G401 (cell line): ENCODE measurements around the gene PPP1R13B. TPM values are rescaled to one million over a fixed set of nuclear protein-coding genes. Genes with fewer than 3 reads are reported as not detected.
A peak's percentile ranks its signal among the peaks of the same experiment; 100 is the strongest.
"Not testable (repeated sequence)": the region's sequence is repeated elsewhere in the genome, so short reads cannot be mapped to it uniquely, and the experiment has no call there.

Experiments used
- DNase-seq: peaks from one replicate; pipeline ENCODE4 v3.0.0-alpha.2; 2015; ENCODE audit warnings: low spot score
- in situ Hi-C: cut with HindIII; loops from 2 replicates; pipeline ENCODE4 v1.10.0; 2016; ENCODE audit warnings: low sequenced_read_pairs, mixed read lengths
- total RNA-seq: library from RNA; depleted of rRNA; stranded (reverse); fragments of >200 nt; shearing (Covaris generic); gene quantifications from 2 replicates; pipeline ENCODE4 v1.2.3, GENCODE V29; 2014

Gene PPP1R13B
- total RNA-seq, 1 experiment from 2014 or later: 12.8 TPM

DNA sequence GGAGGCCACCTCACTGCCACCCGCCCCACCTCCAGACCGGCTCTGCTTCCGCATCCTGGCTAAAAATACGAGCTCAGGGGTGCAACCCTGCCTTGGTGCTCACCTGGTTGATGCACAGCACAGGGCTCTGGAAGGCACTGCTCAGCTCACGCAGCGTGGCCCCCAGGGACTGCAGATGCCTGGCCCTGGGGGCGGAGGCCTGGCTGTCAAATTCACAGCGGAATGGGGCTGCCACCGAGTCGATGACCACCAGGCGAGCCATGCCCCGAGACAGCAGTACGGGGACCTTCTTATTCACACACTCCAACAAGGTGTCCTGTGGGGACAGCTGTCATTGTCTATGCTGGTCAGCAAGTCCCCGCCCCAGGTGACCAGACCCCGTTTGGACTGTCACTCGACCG is 148.1 kb downstream of the PPP1R13B start:
- in situ Hi-C loops: no loop called here
- DNase-seq: no peak

- in situ Hi-C loops: no loop called here
- DNase-seq: no peak
Observed at GRCh38 chr14:103698380-103699260, 148.8 kb downstream of the PPP1R13B start.

GRCh38 chr14:103697603-103698379 is 149.6 kb downstream of the PPP1R13B start:
- in situ Hi-C loops: no loop called here
- DNase-seq: no peak

DNA sequence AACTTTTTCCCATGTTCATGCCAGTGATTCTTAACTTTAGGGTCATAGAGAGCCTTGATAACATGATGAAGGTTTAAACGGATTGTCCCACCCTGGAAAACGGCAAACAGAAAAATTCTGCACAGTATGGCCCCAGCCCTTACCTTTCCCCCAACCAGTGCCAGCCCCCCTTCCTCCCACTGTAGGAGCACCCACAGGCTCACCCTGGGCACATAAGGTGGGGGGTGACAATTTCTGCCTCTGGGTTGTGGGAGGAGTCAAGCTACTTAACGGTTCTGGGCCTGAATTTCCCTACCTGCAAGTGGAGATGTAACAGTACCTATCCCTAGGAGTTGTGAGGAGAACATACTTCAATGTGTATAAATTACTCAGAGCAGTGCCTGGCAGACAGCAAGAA is 150.2 kb downstream of the PPP1R13B start:
- in situ Hi-C loops: no loop called here

DNA sequence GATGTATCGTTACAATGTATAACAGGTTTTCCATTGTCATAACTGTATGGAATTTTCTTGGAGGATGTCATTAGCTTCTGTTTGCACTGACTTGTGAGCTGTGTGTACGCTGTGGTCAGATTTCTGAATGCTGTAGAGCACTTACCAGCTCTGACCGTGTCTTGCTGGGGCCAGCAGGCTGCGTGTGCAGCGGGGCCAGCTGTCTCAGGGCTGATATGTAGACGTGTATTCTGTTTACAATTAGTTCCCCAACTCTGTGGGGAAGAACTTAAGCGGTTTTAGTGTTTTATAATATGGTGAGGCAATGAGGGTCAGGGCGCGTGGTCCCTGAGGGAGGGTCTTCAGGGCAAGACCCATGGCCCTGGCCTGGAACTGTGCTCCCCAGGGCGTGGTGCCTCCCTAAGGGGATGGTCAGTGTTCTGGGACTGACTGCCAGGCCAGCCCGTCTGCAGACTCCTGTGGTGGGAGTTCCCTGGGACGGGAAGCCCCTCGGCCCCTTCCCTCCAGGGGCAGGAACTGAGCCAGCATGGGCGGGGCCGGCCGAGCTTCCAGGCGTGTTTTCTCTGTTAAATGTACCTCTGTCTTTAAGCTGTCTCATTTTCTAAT is 150.8 kb downstream of the PPP1R13B start:
- DNase-seq: peak; percentile 38
- in situ Hi-C loops: no loop called here

More for the DNA sequence above, 150.2 kb downstream of the PPP1R13B start:
- no peak for DNase-seq

DNA sequence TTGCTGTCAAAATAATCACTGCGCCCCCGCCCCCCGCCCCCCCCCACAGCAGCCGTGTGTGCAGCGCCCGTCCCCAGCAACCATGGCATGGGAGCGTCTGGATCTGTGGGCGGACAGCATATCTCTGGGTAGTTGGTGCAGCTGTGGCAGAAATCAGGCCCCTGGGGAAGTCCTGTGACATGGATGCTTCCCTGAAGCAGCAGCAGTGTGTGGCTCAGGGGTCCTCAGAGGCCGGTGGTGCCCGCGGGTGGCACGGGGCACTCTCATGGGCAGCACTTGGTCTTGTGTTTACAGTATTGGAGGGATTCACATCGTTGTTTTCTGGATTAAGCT is 151.3 kb downstream of the PPP1R13B start:
- no peak for DNase-seq

DNA sequence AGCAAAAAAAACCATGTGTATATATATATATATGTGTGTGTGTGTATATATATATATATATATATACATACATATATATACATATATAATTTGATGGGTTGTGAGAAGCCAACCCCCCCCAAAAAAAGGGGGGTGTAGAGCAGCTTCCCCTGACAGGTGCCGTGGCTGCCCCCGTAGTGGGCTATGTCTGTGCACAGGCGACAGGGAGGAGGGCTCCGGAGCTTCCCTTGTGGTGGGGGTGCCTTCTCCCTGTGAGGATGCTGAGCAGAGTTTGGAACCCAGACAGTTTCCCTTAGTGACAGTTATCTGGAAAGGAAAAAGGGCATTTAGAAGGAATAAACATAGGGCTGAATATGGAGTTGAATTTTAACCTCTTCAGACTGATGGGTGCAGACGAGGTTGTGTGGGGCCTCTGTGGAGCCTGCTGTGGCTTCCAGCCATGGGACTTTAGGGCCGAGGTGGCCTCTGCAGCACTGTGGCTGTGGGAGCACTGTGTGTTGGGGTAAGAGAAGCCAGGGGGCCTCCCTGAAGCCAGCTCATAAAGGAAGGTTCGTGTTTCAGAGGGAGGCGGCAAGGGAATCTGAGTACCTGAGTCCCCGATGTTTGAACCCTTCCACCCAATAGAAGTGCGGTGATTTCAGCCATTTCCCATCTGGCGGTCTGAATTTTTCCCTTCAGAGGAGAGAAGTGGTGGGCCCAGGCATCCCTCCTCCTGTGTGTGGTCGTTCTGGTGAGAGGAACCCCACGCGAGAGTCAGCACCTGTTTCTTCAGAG is 151.9 kb downstream of the PPP1R13B start:
- DNase-seq: no peak
- in situ Hi-C loops: no loop called here

More for the DNA sequence above, 151.3 kb downstream of the PPP1R13B start:
- in situ Hi-C loops: no loop called here

DNA sequence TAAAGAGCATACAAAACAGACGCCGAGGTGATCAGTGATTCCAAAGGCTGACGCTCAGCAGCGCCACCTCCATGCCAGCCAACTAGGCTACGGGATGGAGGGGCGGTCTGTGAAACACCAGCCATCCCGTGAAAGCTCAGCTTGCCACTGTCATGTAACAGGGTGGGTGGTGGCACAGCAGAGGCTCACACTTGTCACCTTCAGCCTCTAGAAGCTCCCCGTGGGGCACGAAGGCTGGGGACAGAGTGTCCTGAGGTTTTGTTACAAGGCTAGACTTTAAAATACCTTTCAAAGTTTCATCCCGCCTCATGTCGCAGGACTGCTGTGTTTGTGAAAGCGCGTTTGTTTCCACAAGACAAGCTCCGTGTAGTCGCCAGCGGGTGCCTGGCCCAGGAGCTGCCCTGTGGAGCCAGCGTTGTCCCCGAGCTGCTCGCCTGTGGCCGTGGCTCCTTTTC is 152.8 kb downstream of the PPP1R13B start:
- no peak for DNase-seq
- in situ Hi-C loops: no loop called here

- DNase-seq: peak; percentile 60
- in situ Hi-C loops: no loop called here
Observed at GRCh38 chr14:103693515-103693914, 153.9 kb downstream of the PPP1R13B start.

GRCh38 chr14:103692871-103693270 is 154.5 kb downstream of the PPP1R13B start:
- DNase-seq: no peak
- in situ Hi-C loops: no loop called here

DNA sequence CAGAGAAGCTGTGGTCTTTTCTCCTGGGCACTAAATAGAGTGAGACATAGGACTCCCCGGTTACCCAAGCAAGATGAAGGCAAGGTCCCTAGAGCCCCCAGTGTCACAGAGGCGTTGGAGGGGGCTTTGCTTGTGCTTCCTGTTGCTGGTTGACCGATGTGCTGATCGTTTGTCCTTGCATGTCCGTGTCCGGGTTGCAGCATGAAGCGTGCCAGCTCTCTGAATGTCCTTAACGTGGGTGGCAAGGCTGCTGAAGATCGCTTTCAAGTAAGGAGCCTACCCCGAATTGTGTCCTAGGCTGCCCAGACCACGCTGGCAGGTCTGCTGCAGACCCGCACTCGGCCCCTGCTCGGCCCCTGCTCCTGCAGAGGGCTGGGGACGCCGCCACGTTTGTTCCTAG is 155.2 kb downstream of the PPP1R13B start:
- DNase-seq: no peak
- in situ Hi-C loops: no loop called here

DNA sequence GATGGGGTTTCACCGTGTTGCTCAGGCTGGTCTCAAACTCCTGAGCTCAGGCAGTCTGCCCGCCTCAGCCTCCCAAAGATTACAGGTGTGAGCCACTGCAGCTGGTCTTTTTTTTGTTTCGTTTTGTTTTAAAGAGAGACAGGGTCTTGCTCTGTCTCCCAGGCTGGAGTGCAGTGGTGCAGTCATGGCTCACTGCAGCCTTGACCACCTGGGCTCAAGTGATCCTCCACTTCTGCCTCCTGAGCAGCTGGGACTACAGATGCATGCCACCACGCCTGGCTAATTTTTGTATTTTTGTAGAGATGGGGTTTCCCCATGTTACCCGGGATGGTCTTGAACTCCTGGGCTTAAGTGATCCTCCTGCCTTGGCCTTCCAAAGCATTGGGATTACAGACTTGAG is 155.7 kb downstream of the PPP1R13B start:
- DNase-seq, in situ Hi-C loops: not testable (repeated sequence)

DNA sequence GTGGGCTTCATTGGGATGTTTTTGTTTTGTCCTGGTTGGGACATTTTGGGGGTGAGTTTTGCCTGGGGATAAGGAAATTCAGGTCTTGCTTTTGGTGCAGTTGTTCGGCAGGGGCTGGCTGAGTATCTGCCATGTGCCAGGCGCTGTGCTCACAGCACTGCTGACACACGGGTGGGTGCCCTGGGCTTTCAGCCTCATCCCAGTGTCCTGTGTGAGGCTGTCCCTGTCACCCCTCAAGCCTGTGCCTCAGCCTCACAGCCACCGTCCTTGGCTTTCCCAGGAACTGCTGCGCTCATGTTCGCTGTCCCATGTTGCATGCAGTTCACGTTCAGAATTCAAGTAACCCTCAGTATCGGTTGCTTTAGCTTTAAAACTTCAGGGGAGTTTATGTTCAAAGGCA is 157.0 kb downstream of the PPP1R13B start:
- in situ Hi-C loops: no loop called here
- DNase-seq: no peak

DNA sequence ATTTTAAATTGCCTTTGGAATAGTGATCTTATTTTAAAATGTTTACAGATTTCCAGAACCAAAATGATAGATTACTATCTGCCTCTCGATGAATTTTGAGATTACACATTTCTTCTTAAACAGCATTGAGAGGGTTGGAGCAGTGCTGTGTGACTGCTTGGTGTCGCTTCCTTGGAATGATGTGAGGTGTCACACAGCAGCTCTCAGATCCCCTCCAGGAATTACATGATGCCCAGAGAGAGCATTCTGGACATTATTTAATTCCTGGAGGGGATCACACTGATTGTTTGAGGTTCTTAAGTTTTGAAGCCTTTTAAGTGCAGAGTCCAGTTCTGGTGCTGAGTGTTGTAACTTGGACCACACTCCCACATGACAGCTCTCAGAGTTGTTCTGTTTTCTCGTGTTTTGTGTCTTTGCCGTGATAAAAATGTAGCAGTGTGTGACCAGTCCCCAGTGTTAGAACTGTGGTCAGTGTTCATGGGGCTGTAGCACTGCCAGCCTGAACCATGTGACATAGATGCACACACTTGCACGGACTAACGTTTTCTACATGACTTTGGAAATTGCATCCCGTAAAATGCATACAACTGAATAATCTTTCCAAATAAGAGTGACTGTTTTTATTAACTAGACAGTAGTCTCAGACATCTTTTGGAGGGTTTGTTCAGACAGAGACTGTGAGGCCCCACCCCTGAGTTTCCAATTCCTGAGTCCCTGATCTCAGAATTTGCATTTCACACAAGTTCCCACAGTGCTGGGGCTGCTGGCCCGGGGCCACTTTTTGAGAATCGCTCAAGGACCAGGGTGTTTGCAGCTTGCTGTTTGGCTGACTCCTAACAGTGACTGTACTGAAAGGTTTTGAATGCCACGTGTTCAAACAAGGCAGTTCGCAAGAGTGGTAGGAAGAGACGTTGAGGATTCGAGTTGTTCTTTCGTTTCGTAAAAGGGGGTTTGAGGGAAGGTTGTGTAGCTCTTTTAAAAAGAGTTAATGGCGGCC is 158.2 kb downstream of the PPP1R13B start:
- peak; percentile 32 for DNase-seq
- in situ Hi-C loops: no loop called here

DNA sequence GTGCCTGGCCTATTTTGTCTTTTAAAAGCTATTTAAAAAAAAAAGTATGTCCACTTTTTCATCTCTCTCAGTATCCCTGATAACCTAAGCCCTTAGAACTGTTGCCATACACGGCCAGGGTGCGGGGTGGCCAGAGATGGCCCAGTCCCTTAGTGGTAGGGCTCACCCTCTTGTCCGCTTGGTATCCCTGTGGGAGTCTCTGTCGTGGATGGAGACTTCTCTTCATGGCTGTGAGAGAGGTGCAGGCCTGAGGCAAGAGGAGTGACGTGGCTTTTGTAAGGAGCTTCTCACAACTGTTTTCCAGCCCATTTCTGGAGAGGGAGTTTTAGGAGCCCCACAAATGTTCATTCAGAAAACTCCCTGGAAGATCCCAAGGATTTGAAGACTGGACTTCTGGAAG is 158.9 kb downstream of the PPP1R13B start:
- in situ Hi-C loops: no loop called here
- DNase-seq: no peak

DNA sequence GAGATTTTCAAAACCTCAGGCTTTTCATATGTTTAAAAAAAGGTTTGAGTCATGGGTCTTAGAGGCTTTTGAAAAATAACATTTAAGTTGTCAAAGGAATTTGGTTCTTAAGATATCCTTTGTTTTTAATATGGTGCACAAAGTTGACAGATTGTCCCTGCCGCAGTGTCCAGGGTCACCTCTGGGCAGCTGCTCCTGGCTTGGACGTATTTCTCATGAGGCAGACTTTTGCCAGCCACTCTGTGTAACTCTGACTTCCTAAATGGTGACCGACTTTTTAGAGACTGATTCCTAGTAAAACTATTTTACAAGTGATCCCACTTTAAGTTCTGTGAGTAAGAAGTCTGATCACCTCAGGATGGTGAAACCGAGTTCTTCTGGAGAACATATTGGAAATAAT is 159.7 kb downstream of the PPP1R13B start:
- in situ Hi-C loops: no loop called here
- no peak for DNase-seq

- in situ Hi-C loops: no loop called here
- no peak for DNase-seq
Observed at GRCh38 chr14:103686831-103687485, 160.4 kb downstream of the PPP1R13B start.
